SK-N-SH treated with all-trans-retinoic acid at 6 μM for 48 hours (cell line): ENCODE measurements around the gene DNAH9.

ENCODE experiments used
- ATAC-seq: fragments of 200-7000 bp; cut with Tn5 transposase; 3 replicates; pipeline ENCODE4 v1.9.1; 2020; ENCODE audit warnings: mild to moderate bottlenecking, moderate library complexity
- ARNTL ChIP-seq: fragments of 450-650 bp; formaldehyde crosslinking; IDR thresholded peaks from 2 replicates; pipeline ENCODE4 v1.5.0; 2020; ENCODE audit warnings: low read depth, mild to moderate bottlenecking, moderate library complexity, borderline replicate concordance
- BACH2 ChIP-seq: fragments of 250-450 bp; sonication (Bioruptor Pico); IDR thresholded peaks from 2 replicates; pipeline ENCODE4 v1.9.0; 2021; ENCODE audit warnings: mild to moderate bottlenecking, borderline replicate concordance
- CSDC2 ChIP-seq: fragments of 250-450 bp; sonication (Bioruptor Pico); IDR thresholded peaks from 2 replicates; pipeline ENCODE4 v1.5.0; 2020; ENCODE audit warnings: mild to moderate bottlenecking, moderate library complexity
- ESRRG ChIP-seq: fragments of 250-450 bp; sonication (Bioruptor Pico); IDR thresholded peaks from 2 replicates; pipeline ENCODE4 v1.6.1; 2021; ENCODE audit warnings: mild to moderate bottlenecking
- ISL1 ChIP-seq: fragments of 250-450 bp; sonication (Bioruptor Pico); IDR thresholded peaks from 2 replicates; pipeline ENCODE4 v2.1.2; 2022; ENCODE audit warnings: mild to moderate bottlenecking, moderate library complexity
- RARB ChIP-seq: fragments of 250-450 bp; sonication (Bioruptor Pico); IDR thresholded peaks from 2 replicates; pipeline ENCODE4 v1.8.0; 2021; ENCODE audit warnings: mild to moderate bottlenecking, moderate library complexity
- SNAI2 ChIP-seq: fragments of 250-450 bp; sonication (Bioruptor Pico); IDR thresholded peaks from 2 replicates; pipeline ENCODE4 v1.5.0; 2020; ENCODE audit warnings: mild to moderate bottlenecking, moderate library complexity
- TOX ChIP-seq: fragments of 250-450 bp; sonication (Bioruptor Pico); IDR thresholded peaks from 2 replicates; pipeline ENCODE4 v1.8.0; 2021; ENCODE audit warnings: mild to moderate bottlenecking, moderate library complexity, borderline replicate concordance
- ZC3H10 ChIP-seq: fragments of 250-450 bp; sonication (Bioruptor Pico); IDR thresholded peaks from 2 replicates; pipeline ENCODE4 v1.5.1; 2021; ENCODE audit warnings: mild to moderate bottlenecking, moderate library complexity
- ZNF565 ChIP-seq: fragments of 450-650 bp; formaldehyde crosslinking; conservative IDR thresholded peaks from 2 replicates; pipeline ENCODE4 v1.5.0; 2020; ENCODE audit warnings: low read depth, mild to moderate bottlenecking, moderate library complexity
- ZNF70 ChIP-seq: fragments of 450-650 bp; formaldehyde crosslinking; IDR thresholded peaks from 2 replicates; pipeline ENCODE4 v1.5.0; 2020; ENCODE audit warnings: mild to moderate bottlenecking, moderate library complexity
- ZNF8 ChIP-seq: fragments of 450-650 bp; formaldehyde crosslinking; IDR thresholded peaks from 2 replicates; pipeline ENCODE4 v1.5.0; 2020; ENCODE audit warnings: mild to moderate bottlenecking, moderate library complexity
- TF ChIP-seq, protein P1 (sequence below): fragments of 250-450 bp; sonication (Bioruptor Pico); IDR thresholded peaks from 2 replicates; pipeline ENCODE4 v1.5.1; 2020; ENCODE audit warnings: low read depth, mild to moderate bottlenecking, moderate library complexity
- TF ChIP-seq, protein P2 (sequence below): fragments of 250-450 bp; sonication (Bioruptor Pico); IDR thresholded peaks from 2 replicates; pipeline ENCODE4 v1.5.1; 2021; ENCODE audit warnings: mild to moderate bottlenecking, moderate library complexity
- TF ChIP-seq, protein P3 (sequence below): fragments of 250-450 bp; sonication (Bioruptor Pico); IDR thresholded peaks from 2 replicates; pipeline ENCODE4 v1.8.0; 2021; ENCODE audit warnings: low read depth, mild to moderate bottlenecking, moderate library complexity, borderline replicate concordance
- TF ChIP-seq, protein P4 (sequence below): fragments of 250-450 bp; sonication (Bioruptor Pico); IDR thresholded peaks from 2 replicates; pipeline ENCODE4 v1.5.0; 2020; ENCODE audit warnings: mild to moderate bottlenecking, moderate library complexity

DNAH9 gene

DNA sequence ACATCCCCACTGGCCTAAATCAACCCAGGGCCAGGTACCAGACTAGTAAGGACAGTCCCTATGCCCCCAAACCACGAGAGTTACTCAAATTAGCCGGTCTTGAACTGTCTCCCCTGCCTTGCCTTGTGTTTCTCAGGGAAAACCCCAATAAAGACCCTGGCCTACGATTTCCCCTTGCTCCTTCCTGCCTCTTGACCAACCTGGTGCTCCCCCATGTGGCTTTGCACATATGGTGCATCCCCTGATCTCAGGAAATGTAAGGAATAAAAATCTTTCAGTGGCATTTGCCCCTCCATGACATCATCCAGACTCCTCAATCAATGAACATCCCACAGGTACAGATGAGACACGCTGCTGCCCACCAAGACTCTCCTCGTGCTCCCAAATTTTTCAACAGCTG lies 311.1 kb downstream of the DNAH9 start:
- no peak for ATAC-seq
- no peak for TF ChIP-seq RARB (CRISPR knock-in tag)
- TF ChIP-seq ZNF70 = no peak
- TF ChIP-seq, protein P1, sequence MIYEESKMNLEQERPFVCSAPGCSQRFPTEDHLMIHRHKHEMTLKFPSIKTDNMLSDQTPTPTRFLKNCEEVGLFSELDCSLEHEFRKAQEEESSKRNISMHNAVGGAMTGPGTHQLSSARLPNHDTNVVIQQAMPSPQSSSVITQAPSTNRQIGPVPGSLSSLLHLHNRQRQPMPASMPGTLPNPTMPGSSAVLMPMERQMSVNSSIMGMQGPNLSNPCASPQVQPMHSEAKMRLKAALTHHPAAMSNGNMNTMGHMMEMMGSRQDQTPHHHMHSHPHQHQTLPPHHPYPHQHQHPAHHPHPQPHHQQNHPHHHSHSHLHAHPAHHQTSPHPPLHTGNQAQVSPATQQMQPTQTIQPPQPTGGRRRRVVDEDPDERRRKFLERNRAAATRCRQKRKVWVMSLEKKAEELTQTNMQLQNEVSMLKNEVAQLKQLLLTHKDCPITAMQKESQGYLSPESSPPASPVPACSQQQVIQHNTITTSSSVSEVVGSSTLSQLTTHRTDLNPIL (CRISPR knock-in tag) = no peak
- TF ChIP-seq ZC3H10 = no peak
- TF ChIP-seq SNAI2 (CRISPR knock-in tag) = no peak
- TF ChIP-seq, all 23 proteins: peak for 0

DNA sequence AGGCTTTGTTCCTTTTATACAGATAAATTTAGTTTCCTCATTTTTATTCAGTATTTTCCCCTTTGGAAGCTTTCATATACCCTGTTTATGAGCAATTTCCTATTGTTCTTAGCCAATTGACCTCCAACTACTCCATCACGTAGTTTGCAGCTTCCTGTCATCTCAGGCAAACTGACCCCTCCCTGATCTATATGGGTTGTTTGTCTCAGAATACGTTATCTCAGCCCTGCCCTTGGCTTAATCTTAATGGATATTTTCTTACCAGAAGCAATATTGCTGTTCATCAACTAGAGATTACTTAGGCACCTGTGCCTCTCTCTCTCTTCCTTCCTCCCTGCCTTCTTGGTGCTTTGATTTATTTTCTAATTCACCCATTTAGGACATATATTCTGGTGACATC lies 317.8 kb downstream of the DNAH9 start:
- TF ChIP-seq, protein P2, sequence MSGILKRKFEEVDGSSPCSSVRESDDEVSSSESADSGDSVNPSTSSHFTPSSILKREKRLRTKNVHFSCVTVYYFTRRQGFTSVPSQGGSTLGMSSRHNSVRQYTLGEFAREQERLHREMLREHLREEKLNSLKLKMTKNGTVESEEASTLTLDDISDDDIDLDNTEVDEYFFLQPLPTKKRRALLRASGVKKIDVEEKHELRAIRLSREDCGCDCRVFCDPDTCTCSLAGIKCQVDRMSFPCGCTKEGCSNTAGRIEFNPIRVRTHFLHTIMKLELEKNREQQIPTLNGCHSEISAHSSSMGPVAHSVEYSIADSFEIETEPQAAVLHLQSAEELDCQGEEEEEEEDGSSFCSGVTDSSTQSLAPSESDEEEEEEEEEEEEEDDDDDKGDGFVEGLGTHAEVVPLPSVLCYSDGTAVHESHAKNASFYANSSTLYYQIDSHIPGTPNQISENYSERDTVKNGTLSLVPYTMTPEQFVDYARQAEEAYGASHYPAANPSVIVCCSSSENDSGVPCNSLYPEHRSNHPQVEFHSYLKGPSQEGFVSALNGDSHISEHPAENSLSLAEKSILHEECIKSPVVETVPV (CRISPR knock-in tag) = no peak
- TF ChIP-seq, protein P1 (CRISPR knock-in tag) = no peak
- TF ChIP-seq ZNF8 (CRISPR knock-in tag) (no peak), ESRRG (CRISPR knock-in tag) (no peak), ARNTL (CRISPR knock-in tag) (no peak)
- TF ChIP-seq, protein P3, sequence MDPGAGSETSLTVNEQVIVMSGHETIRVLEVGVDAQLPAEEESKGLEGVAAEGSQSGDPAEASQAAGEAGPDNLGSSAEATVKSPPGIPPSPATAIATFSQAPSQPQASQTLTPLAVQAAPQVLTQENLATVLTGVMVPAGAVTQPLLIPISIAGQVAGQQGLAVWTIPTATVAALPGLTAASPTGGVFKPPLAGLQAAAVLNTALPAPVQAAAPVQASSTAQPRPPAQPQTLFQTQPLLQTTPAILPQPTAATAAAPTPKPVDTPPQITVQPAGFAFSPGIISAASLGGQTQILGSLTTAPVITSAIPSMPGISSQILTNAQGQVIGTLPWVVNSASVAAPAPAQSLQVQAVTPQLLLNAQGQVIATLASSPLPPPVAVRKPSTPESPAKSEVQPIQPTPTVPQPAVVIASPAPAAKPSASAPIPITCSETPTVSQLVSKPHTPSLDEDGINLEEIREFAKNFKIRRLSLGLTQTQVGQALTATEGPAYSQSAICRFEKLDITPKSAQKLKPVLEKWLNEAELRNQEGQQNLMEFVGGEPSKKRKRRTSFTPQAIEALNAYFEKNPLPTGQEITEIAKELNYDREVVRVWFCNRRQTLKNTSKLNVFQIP (CRISPR knock-in tag) = no peak
- ATAC-seq = no peak

DNA sequence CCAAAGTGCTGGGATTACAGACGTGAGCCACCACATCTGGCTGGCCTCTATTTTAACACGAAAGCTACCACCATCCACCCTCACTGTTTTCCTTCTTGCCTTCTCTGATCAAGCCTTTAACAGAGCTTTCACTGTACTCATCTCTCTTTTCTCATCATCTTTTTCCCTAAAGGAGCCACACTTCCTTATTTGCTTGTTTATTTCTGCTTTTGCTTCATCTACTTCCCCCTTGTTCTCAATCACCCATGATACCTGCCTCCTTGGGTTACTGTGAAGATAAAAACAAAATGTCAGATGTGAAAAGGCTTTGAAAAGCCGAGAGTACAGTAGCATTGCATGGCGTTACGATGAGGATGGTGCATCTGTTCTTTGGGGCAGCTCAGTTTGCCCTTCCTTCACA lies 319.1 kb downstream of the DNAH9 start:
- no peak for ATAC-seq
- no peak for TF ChIP-seq ZC3H10
- TF ChIP-seq BACH2 = no peak
- TF ChIP-seq CSDC2 = no peak
- no peak for TF ChIP-seq TOX (CRISPR knock-in tag)
- no peak for TF ChIP-seq ZNF70
- no peak for TF ChIP-seq ZNF565 (CRISPR knock-in tag)
- TF ChIP-seq, protein P4, sequence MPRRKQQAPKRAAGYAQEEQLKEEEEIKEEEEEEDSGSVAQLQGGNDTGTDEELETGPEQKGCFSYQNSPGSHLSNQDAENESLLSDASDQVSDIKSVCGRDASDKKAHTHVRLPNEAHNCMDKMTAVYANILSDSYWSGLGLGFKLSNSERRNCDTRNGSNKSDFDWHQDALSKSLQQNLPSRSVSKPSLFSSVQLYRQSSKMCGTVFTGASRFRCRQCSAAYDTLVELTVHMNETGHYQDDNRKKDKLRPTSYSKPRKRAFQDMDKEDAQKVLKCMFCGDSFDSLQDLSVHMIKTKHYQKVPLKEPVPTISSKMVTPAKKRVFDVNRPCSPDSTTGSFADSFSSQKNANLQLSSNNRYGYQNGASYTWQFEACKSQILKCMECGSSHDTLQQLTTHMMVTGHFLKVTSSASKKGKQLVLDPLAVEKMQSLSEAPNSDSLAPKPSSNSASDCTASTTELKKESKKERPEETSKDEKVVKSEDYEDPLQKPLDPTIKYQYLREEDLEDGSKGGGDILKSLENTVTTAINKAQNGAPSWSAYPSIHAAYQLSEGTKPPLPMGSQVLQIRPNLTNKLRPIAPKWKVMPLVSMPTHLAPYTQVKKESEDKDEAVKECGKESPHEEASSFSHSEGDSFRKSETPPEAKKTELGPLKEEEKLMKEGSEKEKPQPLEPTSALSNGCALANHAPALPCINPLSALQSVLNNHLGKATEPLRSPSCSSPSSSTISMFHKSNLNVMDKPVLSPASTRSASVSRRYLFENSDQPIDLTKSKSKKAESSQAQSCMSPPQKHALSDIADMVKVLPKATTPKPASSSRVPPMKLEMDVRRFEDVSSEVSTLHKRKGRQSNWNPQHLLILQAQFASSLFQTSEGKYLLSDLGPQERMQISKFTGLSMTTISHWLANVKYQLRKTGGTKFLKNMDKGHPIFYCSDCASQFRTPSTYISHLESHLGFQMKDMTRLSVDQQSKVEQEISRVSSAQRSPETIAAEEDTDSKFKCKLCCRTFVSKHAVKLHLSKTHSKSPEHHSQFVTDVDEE = no peak
- TF ChIP-seq ARNTL (CRISPR knock-in tag) = no peak
- no peak for TF ChIP-seq RARB (CRISPR knock-in tag)
- no peak for TF ChIP-seq ISL1 (CRISPR knock-in tag)

DNA sequence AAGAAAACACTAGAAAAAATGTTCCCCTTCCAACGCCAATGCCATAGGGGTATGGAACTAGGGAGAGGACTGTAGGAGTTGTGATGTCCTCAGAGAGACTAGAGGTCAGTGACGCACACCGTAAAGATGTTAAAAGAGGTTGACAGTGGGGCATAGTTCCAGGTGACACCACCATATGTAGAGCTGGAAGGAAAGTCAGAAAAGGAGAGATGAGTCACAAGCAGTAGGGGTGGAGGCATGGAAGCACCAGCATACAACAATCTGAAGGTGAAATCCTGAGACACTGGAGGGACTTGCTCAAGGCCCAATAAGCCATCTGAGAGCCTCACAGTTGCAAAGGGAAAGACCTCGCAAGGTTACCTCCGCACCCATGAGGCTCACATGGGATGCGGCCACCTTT lies 323.0 kb downstream of the DNAH9 start:
- ATAC-seq = no peak
- TF ChIP-seq, protein P4 = no peak
